ENCODE measurements around the gene FCGR3B. TPM values are rescaled to one million over a fixed set of nuclear protein-coding genes. Genes with fewer than 3 reads are reported as not detected.
"Not testable (repeated sequence)": the region's sequence is repeated elsewhere in the genome, so short reads cannot be mapped to it uniquely, and the experiment has no call there.

FCGR3B gene
- total RNA-seq, 1 donor from 2014 or later = not detected

- DNase-seq (ENCODE audit: low read depth) = not testable (repeated sequence)
These were observed 25.0 kb downstream of the FCGR3B start for GRCh38 chr1:161605762-161606540.

DNA sequence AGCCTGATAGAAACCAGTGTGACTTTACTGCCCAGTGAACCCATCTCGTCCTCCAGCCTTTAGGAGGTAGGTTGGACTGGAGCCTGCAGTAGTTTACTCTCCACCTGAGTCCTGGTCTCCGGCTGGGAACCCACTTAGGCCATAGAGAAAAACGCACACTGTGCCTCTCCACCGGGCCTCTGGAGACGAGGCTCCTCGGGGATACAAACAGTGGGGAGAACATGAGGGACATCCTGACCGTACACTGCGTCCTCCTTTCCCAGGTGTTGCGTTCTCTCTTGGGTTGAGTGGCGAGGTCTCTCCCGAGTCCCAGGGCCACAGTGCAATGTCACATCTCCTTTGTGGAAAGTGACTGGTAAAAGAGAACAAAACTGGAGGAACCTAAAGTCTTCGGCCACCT, 26.0 kb downstream of the FCGR3B start:
- not testable (repeated sequence) for DNase-seq (ENCODE audit: low read depth)

GRCh38 chr1:161597077-161597476, 33.9 kb downstream of the FCGR3B start:
- DNase-seq (ENCODE audit: low read depth) = not testable (repeated sequence)

GRCh38 chr1:161595583-161595982, 35.4 kb downstream of the FCGR3B start:
- not testable (repeated sequence) for DNase-seq (ENCODE audit: low read depth)

- not testable (repeated sequence) for DNase-seq (ENCODE audit: low read depth)
These were observed 35.8 kb downstream of the FCGR3B start for GRCh38 chr1:161595173-161595572.

DNA sequence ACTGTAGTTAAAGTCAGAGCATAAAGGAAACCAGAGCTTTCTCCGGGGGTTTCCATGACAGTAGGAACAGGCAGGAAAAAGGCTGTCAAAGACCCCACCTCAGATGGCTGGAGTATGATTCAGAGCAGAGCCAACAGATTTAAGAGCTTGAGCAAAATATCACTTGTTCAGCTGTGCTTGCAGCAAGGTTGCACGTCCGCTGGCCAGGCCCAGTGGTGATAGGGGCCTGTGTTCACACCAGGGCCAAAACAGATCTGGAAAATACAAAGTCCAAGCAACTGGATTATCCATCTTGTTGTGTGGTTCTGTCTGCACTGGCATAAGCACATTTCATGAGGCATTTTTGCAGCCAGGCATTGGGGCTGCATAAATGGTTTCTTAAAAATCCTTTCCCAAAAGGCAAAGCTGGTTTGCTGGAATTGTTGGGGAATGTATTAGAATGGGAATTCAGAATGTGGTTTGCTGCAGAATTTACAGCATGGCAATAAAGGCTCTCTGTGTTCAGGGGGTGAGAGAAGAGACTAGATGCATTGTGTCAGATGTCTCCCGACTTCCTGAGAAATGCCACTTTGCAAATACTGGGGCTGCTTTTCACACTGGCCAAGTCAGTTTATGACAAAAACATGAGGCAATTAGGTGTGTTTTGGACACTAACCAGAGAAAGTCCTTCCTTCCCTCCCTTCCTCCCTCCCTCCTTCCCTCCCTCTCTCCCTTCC, 36.5 kb downstream of the FCGR3B start:
- DNase-seq (ENCODE audit: low read depth) = not testable (repeated sequence)

- not testable (repeated sequence) for DNase-seq (ENCODE audit: low read depth)
These were observed 37.8 kb downstream of the FCGR3B start for GRCh38 chr1:161593092-161593755.

GRCh38 chr1:161592586-161592985, 38.4 kb downstream of the FCGR3B start:
- not testable (repeated sequence) for DNase-seq (ENCODE audit: low read depth)

- not testable (repeated sequence) for DNase-seq (ENCODE audit: low read depth)
These were observed 41.1 kb downstream of the FCGR3B start for GRCh38 chr1:161589920-161590319.

DNA sequence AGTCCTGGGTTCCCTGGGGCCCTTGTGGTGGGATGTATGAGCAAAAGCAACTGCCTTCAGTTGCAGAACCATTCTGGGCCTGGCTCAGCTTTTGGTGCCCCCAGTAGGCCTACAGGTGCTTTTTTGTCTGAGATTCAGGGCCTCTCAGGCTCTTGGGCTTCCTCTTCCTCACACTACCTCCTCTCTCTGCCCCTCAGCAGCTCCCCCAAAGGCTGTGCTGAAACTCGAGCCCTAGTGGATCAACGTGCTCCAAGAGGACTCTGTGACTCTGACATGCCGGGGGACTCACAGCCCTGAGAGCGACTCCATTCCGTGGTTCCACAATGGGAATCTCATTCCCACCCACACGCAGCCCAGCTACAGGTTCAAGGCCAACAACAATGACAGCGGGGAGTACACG, 41.6 kb downstream of the FCGR3B start:
- not testable (repeated sequence) for DNase-seq (ENCODE audit: low read depth)

GRCh38 chr1:161588596-161588995, 42.4 kb downstream of the FCGR3B start:
- not testable (repeated sequence) for DNase-seq (ENCODE audit: low read depth)

- not testable (repeated sequence) for DNase-seq (ENCODE audit: low read depth)
These were observed 48.1 kb downstream of the FCGR3B start for GRCh38 chr1:161582882-161583281.

DNA sequence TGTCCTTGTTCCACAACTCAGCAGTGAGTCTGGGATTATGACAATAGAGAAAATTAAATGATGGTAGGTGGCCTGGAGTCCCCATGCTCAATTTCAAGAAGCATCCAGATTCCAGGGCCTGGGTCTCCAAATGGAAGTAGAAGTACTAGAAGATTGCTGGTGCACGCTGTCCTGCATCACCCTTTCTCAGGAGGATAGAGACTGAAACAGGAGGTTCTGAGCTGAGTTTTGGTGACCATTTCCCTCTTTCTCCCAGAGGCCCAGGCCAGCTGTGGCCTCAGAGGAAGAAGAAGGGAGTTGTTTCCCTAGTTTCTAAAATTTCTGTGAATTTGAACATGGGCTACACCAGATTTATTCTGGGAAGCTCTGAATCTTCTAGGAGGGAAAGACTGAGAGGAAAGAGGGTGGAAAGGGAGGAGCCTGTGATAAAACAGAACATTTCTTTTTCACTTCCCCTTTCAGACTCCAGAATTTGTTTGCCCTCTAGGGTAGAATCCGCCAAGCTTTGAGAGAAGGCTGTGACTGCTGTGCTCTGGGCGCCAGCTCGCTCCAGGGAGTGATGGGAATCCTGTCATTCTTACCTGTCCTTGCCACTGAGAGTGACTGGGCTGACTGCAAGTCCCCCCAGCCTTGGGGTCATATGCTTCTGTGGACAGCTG, 50.0 kb downstream of the FCGR3B start:
- DNase-seq (ENCODE audit: low read depth) = not testable (repeated sequence)

DNA sequence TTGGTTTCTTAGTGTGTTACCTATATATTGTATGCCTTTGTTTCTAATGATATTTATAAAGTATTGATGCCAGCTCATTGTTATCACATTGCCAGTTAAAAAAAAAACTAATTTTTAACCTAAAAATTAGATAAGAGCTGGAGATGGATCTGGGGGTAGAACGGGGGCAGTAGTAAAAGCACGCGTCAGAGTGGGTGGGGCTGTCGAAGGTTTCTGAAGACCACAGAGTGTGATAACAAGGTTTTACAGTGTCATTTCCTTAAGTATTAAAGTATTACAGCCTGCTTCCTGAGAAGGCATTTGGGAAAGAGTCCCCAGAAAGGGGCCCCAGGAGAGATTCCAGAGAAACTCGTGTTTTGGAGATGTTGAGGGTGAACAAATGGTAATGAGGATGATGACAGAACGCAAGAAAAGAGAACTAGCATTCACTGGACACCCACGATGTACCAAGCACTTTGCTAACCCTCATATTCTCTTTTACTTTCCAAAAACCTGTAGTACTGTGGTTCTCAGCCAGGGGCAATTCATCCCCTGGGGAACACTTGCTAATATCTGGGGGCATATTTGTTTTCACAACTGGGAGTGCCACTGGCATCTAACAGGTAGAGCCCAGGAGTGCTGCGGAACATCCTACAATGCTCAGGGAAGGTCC, 51.0 kb downstream of the FCGR3B start:
- not testable (repeated sequence) for DNase-seq (ENCODE audit: low read depth)

DNA sequence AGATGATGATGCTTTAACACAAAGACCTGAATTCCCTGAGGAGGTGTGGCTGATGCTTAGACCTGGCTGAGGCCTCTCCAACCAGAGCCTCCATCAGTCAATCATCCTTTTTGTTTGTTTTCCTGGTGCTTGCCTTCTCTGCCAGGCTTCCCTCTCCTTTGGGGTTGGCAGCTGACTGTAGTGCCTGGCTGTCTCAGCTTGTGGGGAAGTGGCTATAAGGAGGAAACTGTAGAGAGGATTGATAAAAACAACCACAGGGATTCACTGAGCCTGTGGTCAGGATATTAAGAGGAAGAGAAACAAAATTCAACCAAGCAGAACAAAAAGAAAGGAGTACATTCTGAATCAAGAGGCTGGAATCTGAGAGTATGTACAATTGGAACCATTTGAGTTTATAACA, 54.3 kb downstream of the FCGR3B start:
- DNase-seq (ENCODE audit: low read depth) = not testable (repeated sequence)

Other genes with a start within 250 kb of the FCGR3B start
- not detected in 2 replicates for gene FCGR2A, start 125.7 kb downstream of the FCGR3B start, total RNA-seq
- not detected in 2 replicates for gene HSPA6, start 106.6 kb downstream of the FCGR3B start, total RNA-seq
- not detected in 2 replicates for gene FCGR3A, start 81.4 kb downstream of the FCGR3B start, total RNA-seq
- not detected in 2 replicates for gene FCGR2B, start 32.0 kb upstream of the FCGR3B start, total RNA-seq
- gene FCRLA, start 76.1 kb upstream of the FCGR3B start, total RNA-seq = 0.68 and 1.5 TPM in 2 replicates
- 0.21 and 0.57 TPM in 2 replicates for gene FCRLB, start 90.4 kb upstream of the FCGR3B start, total RNA-seq
- 17.6 and 22.1 TPM in 2 replicates for gene DUSP12, start 118.6 kb upstream of the FCGR3B start, total RNA-seq
- 30.2 and 32.4 TPM in 2 replicates for gene ATF6, start 135.1 kb upstream of the FCGR3B start, total RNA-seq